Measurements from ENCODE around the gene KREMEN2.

The KREMEN2 gene

DNA sequence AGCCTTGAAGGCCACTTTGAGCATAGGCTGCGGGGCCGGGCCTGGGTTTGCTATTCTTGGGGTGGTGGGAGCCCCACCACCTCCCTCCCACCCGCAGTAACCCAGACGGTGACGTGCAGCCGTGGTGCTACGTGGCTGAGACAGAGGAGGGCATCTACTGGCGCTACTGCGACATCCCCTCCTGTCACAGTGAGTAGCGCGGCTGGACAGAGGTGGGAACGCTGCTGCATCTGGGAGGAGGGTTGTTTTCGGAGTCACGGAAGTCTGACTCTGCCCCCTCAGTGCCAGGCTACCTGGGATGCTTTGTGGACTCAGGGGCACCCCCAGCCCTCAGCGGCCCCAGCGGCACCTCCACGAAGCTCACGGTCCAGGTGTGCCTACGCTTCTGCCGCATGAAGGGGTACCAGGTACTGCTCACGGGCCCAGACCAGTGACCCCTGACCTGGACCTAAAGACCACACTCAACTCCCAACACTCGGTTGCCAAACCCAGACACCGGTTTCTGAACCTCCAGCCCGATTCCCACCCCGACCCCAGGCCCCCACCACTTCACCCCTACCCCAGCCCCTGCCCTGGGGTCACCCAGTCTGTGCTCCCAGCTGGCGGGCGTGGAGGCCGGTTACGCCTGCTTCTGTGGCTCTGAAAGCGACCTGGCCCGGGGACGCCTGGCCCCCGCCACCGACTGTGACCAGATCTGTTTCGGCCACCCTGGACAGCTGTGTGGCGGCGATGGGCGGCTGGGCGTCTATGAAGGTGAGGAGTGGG lies 2.1 kb downstream of the KREMEN2 start:
- no peak for DNase-seq

DNA sequence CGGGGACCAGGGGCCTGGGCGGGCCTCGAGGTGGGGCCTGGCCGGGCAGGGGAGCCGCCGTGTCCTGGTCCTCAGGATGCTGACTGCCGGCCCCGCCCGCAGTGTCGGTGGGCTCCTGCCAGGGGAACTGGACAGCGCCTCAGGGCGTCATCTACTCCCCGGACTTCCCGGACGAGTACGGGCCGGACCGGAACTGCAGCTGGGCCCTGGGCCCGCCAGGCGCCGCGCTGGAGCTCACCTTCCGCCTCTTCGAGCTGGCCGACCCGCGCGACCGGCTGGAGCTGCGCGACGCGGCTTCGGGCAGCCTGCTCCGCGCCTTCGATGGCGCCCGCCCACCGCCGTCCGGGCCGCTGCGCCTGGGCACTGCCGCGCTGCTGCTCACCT lies 2.7 kb downstream of the KREMEN2 start:
- DNase-seq, result no peak

DNA sequence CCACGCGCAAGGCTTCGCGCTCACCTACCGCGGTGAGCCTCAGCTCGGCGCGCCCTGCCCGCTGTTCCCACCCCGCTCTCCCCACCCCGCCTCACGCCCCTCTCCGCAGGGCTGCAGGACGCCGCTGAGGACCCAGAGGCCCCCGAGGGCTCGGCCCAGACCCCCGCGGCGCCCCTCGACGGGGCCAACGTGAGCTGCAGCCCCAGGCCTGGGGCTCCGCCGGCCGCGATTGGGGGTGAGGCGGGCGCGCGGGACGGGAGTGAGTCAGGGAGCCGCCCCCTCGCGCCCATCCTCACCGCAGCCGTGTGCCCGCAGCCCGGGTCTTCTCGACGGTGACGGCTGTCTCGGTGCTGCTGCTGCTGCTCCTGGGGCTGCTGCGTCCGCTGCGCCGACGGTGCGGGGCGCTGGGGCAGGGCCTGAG lies 3.1 kb downstream of the KREMEN2 start:
- no peak for DNase-seq

DNA sequence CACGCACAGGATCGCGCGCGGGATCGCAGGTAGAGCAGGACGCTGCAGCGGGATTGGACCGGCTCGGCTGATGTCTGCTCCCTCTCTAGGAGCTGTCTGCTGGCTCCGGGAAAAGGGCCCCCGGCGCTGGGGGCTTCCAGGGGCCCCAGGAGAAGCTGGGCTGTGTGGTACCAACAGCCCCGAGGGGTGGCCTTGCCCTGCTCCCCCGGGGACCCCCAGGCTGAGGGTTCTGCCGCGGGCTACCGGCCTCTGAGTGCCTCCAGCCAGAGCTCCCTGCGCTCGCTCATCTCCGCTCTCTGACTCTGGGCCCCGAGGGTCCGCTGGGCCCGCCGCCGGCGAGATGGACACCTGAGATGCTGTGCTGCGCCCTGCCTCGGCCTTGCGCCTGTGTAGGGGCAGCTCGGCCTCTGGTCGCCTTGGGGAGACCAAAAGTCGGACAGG lies 3.7 kb downstream of the KREMEN2 start:
- no peak for DNase-seq

DNA sequence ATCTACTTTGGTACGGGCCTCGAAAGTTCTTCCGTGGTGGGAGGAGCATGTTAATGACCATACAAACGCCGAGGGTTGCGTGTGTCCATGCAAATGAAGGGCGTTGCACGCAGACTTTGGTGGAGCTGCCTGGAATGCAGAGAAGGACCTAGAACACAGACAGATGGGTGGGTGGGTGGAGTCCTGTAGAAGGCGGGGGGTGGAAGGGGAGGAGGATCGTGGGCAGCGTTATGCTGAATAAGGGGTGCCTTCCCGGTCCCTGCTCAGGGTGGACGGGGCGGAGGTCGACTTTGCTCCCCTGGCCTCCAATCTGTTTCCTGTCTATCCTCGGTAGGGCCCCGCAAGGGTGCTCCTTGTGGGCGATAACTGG lies 4.3 kb downstream of the KREMEN2 start:
- DNase-seq, result no peak

DNA sequence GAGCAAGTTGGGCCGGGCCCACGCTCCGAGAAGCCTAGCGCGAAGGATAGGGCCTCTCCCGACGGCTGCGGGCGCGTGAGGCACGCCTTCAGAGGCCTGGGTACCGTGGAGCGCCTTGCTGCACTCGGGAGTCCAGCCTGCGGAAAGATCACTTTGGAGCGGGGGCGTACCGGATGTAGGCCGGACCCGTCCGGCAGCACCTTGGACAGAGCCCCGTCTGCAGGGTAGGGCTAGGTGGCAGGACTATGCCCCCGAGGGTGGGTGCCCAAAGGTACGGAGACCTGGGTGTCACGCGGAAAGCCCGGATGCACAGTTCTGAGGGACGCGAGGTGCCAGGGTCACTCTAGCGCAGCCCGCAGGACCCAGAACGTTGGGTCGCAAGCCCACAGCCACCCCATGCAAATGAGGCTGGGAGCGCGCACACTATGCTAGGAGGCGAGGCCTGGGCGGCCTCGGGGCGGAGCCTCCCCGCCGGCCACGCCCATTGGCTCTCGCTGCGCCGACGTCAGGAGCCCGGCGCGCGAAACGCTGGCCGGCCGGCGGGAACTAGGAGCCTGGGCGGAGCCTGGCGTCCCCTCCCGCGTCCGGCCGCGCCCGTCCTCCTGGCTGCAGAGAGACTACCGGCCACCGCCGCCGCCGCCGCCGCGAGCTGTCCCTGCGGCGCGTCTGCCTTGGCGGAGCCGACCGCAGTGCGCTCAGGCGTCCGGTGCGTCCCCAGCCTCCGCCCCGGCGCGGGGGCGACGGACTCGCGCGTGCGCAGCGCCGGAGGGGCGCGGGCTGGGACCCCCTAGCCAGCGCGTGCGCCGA lies 4.9 kb downstream of the KREMEN2 start, which contains the start of gene PAQR4:
PAQR4 (plus strand) TSS at position 611 of the 807 bp plus-strand sequence. CDS start 327 bp downstream, outside the sequence.
- peak; percentile 86 for DNase-seq

DNA sequence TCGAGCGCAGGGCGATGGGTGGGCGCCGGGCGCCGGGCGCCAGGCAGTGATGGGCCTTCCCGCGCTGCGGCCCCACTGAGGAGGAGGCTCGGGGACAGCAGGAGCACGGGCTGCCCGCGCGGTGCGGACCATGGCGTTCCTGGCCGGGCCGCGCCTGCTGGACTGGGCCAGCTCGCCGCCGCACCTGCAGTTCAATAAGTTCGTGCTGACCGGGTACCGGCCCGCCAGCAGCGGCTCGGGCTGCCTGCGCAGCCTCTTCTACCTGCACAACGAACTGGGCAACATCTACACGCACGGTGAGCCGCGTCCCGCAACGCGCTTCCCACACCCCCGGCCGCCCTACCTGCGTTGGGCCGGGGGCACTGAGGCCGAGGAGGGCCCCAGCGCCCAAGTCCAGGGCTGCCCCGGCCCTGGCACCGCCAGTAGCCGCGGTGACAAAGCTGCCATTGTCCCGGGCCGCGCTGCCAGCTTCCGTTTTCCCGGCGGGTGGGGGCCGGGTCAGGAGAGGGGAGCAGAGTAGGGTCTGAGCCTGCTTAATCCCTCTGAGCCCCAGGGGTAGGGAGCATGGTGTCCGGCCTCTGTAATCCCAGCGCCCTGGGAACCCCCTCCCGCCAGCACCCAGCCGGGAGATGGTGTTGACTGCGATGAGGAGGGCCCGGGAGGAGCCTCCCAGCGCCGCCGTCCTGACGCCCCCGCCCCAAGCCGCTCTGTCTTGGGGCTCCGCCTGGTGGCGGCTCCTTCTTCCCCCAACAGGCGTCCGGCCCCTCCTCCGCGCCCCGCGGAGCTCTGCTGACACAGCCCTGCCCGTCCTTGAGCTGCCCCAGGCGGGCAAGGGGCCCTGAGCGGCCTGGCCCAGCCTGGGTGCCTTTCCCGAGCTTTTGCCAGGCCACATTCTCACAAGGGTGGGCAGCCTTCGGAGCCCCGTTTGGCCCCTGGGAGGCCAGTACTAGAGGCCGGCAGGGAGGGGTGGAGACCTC lies 5.8 kb downstream of the KREMEN2 start:
- DNase-seq, result peak; percentile 68

DNA sequence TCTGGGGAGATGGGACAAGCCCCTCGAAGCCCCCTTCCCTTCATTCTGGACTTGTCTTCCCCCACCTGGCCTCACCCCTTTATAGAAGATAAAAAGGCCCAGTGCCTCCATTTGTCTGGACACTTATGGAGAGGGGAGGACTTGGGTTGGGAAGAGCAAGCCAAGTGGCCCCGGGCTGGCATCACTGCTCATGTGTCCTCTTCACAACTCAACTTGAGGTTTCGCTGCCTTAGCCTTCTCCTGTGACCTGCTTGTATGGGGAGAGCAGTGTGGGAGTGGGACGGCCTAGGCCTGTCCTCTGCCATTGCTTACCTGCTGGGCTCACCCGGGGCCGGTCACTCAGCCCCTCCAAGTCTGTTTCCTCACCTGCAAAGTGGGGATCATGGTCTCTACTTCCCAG lies 6.5 kb downstream of the KREMEN2 start:
- DNase-seq, result no peak

DNA sequence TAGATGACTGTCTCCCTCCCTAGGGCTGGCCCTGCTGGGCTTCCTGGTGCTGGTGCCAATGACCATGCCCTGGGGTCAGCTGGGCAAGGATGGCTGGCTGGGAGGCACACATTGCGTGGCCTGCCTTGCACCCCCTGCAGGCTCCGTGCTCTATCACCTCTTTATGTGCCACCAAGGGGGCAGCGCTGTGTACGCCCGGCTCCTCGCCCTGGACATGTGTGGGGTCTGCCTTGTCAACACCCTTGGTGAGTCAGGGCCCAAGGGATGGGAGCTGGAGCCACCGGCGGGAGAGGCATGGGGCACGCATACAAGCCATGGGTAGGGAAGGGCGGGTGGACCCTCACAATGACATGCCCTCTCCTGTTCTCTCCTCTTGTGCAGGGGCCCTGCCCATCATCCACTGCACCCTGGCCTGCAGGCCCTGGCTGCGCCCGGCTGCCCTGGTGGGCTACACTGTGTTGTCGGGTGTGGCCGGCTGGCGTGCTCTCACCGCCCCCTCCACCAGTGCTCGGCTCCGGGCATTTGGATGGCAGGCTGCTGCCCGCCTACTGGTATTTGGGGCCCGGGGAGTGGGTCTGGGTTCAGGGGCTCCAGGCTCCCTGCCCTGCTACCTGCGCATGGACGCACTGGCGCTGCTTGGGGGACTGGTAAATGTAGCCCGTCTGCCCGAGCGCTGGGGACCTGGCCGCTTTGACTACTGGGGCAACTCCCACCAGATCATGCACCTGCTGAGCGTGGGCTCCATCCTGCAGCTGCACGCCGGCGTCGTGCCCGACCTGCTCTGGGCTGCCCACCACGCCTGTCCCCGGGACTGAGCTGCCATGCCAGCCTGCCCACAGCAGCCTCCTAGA lies 7.3 kb downstream of the KREMEN2 start:
- no peak for DNase-seq

DNA sequence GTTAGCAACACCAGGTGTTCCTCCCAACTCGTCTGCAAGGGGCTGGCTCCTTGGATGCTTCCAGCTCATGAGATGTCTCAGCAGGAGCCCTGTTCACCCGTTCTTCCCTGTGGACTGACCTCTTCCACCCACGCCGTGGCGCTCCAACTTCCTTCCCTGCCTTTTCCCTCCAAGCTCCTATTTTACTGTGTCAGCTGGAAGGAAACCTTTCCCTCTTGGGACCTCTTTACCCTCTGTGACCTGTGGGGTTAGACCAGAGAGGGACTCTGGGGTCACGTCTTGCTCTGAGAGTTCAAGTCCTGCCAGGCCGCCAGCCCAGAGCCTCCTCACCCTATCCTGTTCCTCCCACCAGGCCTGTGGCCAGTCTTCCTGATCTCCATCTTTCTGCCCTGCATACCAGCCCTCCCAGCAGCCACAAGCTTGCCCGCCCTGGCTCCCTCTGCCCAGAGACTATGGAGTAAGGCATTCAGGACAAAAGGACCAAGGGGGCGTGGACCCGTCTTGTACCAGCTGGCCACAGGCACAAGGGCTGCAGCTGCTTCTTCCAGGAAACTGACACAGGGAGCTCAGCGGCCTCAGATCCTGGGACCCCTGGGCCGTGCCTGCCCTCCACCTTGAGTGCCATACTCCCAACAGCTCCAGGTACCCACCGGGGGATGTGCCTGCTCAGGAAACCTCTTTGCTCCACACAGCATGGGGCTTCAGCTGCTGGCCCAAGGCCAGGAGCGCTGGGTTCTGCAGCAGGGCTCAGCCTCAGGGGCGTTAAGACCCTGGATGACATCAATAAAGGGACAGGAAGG lies 8.1 kb downstream of the KREMEN2 start:
- no peak for DNase-seq

DNA sequence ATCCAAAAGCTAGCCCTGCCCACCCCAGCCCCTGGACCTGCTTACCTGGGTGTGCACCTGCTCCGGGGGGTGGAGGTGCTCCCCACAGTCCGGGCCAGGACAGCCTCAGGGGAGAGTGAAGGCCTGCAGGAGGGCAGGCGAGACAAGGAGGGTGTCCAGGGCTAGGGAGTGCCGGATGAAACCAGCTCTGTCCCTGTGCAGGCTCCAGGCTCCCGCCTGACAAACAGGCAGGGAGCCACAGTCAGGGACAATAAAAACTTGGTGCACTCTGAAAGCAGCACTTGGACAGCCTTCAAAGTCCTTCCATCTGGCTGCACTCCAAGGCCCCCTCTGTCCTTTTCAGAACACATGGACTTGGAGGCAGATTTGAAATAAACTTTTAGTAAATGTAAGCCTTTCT lies 9.0 kb downstream of the KREMEN2 start:
- no peak for DNase-seq

DNA sequence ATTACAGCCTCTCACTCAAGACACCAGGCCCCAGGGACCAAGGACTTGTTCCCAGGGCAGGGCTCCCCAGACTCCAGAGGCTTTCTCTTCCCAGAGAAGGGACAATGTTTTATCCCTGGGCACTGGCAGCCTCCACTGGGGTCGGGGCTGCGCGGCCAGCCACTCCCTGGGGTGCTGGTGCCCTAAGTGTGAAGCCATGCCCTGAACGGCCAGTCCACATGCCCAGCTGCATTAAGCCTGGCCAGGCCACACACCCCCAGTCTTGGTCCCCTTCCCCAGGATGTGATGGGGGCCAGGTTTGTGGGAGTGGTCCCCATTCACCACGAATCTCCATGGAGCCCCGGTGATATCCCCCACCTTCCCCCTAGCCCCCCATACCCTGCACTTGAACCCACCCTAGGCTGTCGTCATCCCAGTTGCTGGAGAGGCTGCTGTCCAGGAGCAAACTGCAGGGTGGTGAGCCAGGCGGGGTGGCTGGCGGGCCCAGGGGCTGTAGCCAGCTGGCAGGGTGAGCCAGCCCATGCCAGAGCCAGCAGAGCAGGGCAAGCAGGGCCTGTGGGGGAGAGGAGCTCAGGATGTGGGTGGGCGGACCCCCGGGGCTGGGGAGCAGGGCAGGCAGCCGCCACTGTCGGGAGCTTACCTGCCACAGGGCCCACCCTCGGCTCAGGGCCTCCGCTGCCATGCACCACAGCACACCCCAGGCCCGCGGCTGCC lies 9.7 kb downstream of the KREMEN2 start:
- no peak for DNase-seq

DNA sequence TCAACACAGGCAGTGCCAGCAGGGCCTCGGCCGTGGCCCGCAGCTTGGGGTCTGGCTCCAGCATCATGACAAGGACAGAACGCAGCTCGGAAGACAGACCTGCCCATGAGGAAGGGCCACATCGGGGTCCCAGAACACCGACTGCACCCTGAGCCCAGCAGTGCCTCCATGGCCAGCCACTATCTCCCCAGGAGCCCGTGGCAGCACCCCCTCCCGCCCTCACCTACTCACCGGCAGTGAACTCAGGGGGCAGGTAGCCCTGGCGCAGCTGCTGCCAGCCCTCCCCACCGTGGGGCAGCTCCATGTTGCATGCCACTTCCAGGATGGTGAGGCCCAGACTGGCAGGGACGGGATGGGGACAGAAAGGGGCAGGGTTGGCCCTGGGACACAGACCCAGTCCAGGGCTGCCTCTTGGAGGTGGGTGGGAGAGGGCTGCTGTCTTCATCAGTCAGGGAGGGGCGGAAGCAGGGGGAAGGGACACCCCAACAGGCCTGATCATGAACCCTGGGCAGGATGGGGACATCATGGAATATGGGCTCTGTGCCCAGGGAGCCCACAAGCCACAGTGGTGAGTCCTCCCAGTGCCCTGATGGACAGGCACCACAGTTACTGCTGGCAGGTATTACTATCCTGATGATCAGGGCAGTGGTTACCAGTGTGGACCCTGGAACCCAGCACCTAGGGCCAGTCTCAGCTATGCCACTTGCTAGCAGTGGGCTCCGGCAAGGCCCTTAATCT lies 10.4 kb downstream of the KREMEN2 start:
- DNase-seq, result no peak

DNA sequence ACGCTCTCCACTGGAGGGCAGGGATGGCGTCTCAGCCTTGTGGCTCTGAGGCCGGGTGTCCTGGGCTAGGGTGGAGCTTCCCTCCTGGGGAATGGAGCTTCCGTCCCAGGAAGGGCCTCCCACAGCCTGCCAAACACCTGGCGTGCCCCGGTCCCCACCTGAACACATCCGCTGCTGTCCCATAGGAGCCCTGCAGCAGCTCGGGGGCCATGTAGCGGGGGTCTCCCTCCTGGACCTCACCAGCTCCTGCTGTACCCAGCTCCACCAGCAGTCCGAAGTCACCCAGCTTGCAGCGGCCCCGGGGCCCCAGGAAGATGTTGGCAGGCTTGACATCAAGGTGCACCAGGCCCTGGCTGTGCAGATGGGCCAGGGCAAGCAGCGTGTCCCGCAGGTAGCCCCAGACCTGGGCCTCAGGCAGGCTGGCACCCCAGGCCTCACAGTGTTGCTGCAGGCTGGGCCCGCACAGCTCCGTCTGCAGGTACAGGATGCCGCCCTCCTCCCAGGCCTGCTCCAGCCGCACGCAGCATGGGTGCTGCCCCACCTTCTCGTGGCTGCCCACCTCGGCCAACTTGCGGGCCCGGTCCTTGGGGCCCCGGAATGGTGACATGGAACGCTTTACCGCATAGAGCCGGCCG lies 11.2 kb downstream of the KREMEN2 start:
- no peak for DNase-seq

DNA sequence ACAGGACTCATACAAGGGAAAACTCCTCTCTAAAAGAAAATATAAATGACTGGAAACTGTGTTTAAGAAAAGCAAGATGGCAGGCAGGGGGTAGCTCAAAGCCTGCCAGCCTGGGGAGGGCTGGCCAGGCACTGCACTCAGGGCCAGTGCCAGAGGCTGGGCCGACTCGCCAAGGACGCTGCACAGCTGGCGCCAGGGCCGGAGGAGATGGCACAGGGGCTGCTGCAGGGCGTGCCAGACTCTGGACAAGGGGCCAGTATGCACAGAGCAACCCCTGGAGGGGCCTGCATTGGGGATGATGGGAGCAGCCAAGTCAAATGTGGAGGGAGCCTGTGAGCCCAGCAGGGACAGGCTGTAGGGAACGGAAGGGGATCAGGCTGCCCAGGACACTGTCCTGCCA lies 12.1 kb downstream of the KREMEN2 start:
- DNase-seq, result no peak

DNA sequence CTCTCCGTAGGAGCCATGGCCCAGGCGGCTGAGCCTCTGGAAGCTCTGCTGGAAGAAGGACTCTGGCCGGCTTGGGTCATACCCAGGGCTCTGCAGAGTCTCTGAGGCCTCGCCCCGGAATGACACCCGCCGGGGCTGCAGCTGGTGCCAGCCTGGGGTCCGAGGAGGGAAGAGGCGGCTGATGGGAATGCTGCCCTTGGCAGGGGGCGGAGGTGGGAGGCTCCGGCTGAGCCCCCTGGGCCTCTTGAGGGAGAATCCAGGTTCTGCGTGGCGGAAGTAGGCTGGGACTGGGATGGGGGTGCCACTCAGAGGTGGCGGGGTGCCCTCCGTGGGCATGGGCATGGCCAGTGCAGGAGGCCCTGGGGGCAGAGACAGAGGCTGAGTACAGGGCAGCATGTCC lies 12.6 kb downstream of the KREMEN2 start:
- DNase-seq, result no peak

DNA sequence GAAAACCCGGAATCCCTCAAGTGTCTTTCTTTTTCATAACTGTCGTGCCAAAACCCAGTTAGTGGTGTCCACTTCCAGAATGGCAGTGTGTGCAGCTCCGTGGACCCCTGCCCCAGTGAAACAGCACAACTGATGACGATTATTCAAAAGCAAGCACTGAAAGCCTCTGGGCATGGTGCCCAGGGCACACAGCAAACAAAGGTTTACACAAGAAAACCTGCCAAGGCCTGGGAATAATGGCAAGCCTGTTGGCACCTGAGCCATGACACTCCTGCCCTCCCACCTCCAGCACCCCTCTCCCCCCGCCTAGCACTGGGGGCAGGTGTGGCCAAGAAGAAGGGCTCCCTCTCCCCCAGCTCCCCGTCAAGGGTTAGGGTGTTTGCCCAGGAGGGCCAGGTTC lies 13.4 kb downstream of the KREMEN2 start:
- no peak for DNase-seq

DNA sequence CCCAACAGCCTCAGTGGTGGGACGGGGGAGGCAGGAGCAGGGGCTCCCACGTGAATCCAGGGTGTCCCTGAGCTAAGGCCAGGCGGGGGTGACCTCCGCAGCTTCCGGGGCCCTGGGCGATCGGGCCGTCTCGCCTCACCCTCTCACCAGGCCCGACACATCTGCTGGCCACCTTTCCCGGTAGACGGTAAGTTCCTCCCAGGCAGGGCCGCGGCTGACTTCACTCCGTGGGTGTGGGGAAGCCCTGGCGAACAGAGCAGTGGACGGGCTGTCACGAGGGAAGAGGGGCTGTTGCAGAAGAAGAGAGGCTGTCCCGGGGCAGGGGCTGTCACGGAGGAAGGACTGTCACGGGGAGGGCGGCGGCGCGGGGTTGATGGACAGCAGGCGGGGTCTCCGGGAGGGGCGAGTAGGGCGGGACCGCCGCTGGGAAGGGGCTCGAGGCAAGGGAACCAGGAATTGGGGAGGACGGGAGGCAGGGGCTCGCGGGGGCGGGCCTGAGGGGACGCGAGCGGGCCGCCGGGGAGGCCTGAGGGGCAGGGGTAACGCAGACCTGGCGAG lies 15.7 kb downstream of the KREMEN2 start:
- DNase-seq, result no peak

All from CD4-positive, alpha-beta T cell treated with Interleukin-12 subunit alpha and Interleukin-12 subunit beta, for 1 hour (primary cell).